Heart left ventricle (tissue), 13 donors: ENCODE data around the gene AUH.

Source experiments
- POLR2A ChIP-seq, 2 donors: fragments of 450-650 bp; IDR thresholded peaks; one replicate each; pipeline ENCODE4 v1.6.1; 2017; ENCODE audit warnings: antibody characterized with exemption in 2 of 2, mild to moderate bottlenecking in 2 of 2, moderate library complexity in 2 of 2
- TF ChIP-seq, protein P1 (sequence below), 12 donors: fragments of 200-600 bp; sonication (generic) in 4 of 12; IDR thresholded peaks; one replicate each; pipeline versions ENCODE4 v1.5.0 to v1.8.0; 2018 to 2022; ENCODE audit warnings: antibody characterized with exemption in 12 of 12, mild to moderate bottlenecking in 5 of 12
- donor health status: ischemic (EF 13 %, LVEDD 7.1; RV severe dilation, severe dysfunction).
- donor health status: DM: no; HTN: yes; CAD: no.
- donor health status: DM: no; HTN: no; CAD: no.
- donor health status: ischemic (EF 25% LVEDD 6.9; RV normal size, moderate dysfunction).
- donor health status: ischemic (EF 25% LVEDD 5.7; RV mildly dilated, moderate dysfunction).
- donor health status: ischemic (EF 35%, LVEDD 5.7; RV mildly dilated, moderate dysfunction).
- donor health status: nonischemic (EF 11% LVEDD 7.7; RV severe dilation, severe dysfunction).
- donor health status: DM: yes; HTN: yes; CAD: no.
- donor health status: PGD.
- donor health status: ischemic (EF 29% LVEDD 5.4; RV normal size, mild dysfunction).
- donor health status: nonischemic (EF 23%, LVEDD 6.1; RV moderate dilation, normal function).

DNA sequence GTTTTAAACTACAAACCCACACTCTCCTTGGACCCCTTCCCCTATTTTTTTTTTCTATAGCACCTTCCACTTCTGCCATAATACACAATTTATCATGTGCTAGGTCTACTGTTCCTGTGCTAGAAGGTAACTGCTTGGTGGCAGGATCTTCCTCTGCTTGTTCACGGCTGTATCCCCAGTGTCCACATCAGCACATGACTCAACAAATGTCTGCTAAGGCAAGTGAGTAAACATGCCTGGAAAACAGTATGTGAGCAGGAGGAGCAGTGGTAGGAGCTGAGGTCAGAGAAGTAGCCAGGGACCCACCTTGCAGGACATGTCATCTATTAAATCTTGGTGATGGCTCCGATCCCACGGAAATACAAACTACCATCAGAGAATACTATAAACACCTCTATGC, 79.4 kb downstream of the AUH start:
- TF ChIP-seq POLR2A (IDR thresholded peaks at IDR 0.05), result no peak
- TF ChIP-seq, protein P1, sequence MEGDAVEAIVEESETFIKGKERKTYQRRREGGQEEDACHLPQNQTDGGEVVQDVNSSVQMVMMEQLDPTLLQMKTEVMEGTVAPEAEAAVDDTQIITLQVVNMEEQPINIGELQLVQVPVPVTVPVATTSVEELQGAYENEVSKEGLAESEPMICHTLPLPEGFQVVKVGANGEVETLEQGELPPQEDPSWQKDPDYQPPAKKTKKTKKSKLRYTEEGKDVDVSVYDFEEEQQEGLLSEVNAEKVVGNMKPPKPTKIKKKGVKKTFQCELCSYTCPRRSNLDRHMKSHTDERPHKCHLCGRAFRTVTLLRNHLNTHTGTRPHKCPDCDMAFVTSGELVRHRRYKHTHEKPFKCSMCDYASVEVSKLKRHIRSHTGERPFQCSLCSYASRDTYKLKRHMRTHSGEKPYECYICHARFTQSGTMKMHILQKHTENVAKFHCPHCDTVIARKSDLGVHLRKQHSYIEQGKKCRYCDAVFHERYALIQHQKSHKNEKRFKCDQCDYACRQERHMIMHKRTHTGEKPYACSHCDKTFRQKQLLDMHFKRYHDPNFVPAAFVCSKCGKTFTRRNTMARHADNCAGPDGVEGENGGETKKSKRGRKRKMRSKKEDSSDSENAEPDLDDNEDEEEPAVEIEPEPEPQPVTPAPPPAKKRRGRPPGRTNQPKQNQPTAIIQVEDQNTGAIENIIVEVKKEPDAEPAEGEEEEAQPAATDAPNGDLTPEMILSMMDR (IDR thresholded peaks at IDR 0.05), result no peak
